GM12878 (cell line): Measurements from ENCODE around the gene PDE6B. TPM values are rescaled to one million over a fixed set of nuclear protein-coding genes. Genes with fewer than 3 reads are reported as not detected.

Source experiments
- ATAC-seq: fragments of 200-7000 bp; cut with Tn5 transposase; 3 replicates; pipeline ENCODE4 v1.9.1; 2020; ENCODE audit warnings: mild to moderate bottlenecking, moderate library complexity
- BruUV-seq: library from RNA; stranded (reverse); fragments of 400-500 nt; replicated peaks from 2 replicates; lab custom pipeline; 2021; lab: Mats Ljungman, UMichigan
- CTCF ChIA-PET: fragments of 300-600 bp; sonication (Branson Sonifier 250); formaldehyde crosslinking; extraction: SDS; loops from one replicate; lab custom pipeline; 2021; ENCODE audit warnings: inconsistent platforms; lab: Yijun Ruan, JAX
- POLR2A ChIA-PET: fragments of 350-600 bp; formaldehyde crosslinking; extraction: SDS; loops from one replicate; lab custom pipeline; 2021; ENCODE audit warnings: inconsistent platforms; lab: Charles Lee
- RAD21 ChIA-PET: fragments of 300-600 bp; sonication (Branson Sonifier 250); formaldehyde crosslinking; loops from one replicate; lab custom pipeline; 2023; ENCODE audit warnings: antibody characterized with exemption; ENCODE audit not compliant: unreplicated experiment; lab: Charles Lee
- SMC1A ChIA-PET: fragments of 300-600 bp; sonication (Branson Sonifier 250); formaldehyde crosslinking; loops from one replicate; lab custom pipeline; 2023; ENCODE audit not compliant: unreplicated experiment, uncharacterized antibody; lab: Charles Lee
- DNase-seq: peaks from one replicate; pipeline ENCODE4 v3.0.0-alpha.2; 2011; ENCODE audit warnings: low read depth, low spot score
- FAIRE-seq: peaks from 3 replicates; lab custom pipeline; 2011; peaks lifted over from hg19 to GRCh38; lab: Jason Lieb, UNC
- H2AFZ ChIP-seq: 2 replicates; pipeline ENCODE4 v1.6.0; 2011; ENCODE audit warnings: low read depth, low read length, control low read depth; ENCODE audit not compliant: control insufficient read depth
- H3K27ac ChIP-seq: 2 replicates; pipeline ENCODE4 v1.5.1; 2011; ENCODE audit warnings: control low read depth; ENCODE audit not compliant: control insufficient read depth, insufficient read depth
- H3K27me3 ChIP-seq, 2 experiments: replicated peaks in 1 of 2; 2 replicates each; pipeline versions ENCODE4 v1.6.0 to v1.6.1; 2011; ENCODE audit warnings: low read length in 1 of 2; ENCODE audit not compliant: control insufficient read depth in 2 of 2, insufficient read depth in 2 of 2
- H3K36me3 ChIP-seq, 2 experiments: 2 replicates each; pipeline ENCODE4 v1.5.1; 2011; ENCODE audit warnings: low read length in 1 of 2; ENCODE audit not compliant: control insufficient read depth in 2 of 2, insufficient read depth in 2 of 2
- H3K4me1 ChIP-seq: 2 replicates; pipeline ENCODE4 v1.6.1; 2011; ENCODE audit warnings: mild to moderate bottlenecking, low read length, moderate library complexity, mixed read lengths; ENCODE audit not compliant: control insufficient read depth, insufficient read depth
- H3K4me2 ChIP-seq: 2 replicates; pipeline ENCODE4 v1.6.0; 2011; ENCODE audit warnings: control low read depth; ENCODE audit not compliant: control insufficient read depth, insufficient read depth
- H3K4me3 ChIP-seq: fragments of 200-600 bp; sonication (generic); 2 replicates; pipeline ENCODE4 v1.5.1; 2016
- H3K79me2 ChIP-seq: 2 replicates; pipeline ENCODE4 v1.6.0; 2011; ENCODE audit warnings: low read length; ENCODE audit not compliant: control insufficient read depth, insufficient read depth
- H3K9ac ChIP-seq: 2 replicates; pipeline ENCODE4 v1.8.0; 2011; ENCODE audit warnings: low read length, control low read depth, mixed read lengths; ENCODE audit not compliant: control insufficient read depth, insufficient read depth
- H3K9me3 ChIP-seq: replicated peaks from 3 replicates; pipeline ENCODE4 v1.5.1; 2011; ENCODE audit warnings: mild to moderate bottlenecking, low read length; ENCODE audit not compliant: control insufficient read depth, insufficient read depth
- H4K20me1 ChIP-seq: 2 replicates; pipeline ENCODE4 v1.6.0; 2011; ENCODE audit not compliant: control insufficient read depth, insufficient read depth
- BCL11A ChIP-seq: IDR thresholded peaks from 2 replicates; pipeline ENCODE4 v1.6.1; 2011; ENCODE audit warnings: low read depth, low read length
- BCLAF1 ChIP-seq: fragments of 450-650 bp; IDR thresholded peaks from 2 replicates; pipeline ENCODE4 v1.6.1; 2017; ENCODE audit warnings: antibody characterized with exemption, mild to moderate bottlenecking, moderate library complexity
- CHD1 ChIP-seq: IDR thresholded peaks from 2 replicates; pipeline ENCODE4 v1.6.1; 2012; ENCODE audit warnings: low read depth, low read length, improper control_type of control experiment
- MXI1 ChIP-seq: fragments of 150-350 bp; IDR thresholded peaks from 2 replicates; pipeline ENCODE4 v1.6.1; 2011; ENCODE audit warnings: low read depth, mild to moderate bottlenecking, inconsistent platforms, low read length, improper control_type of control experiment
- PAX5 ChIP-seq: IDR thresholded peaks from 2 replicates; pipeline ENCODE4 v1.6.1; 2011; ENCODE audit warnings: low read depth, low read length, borderline replicate concordance
- PBX3 ChIP-seq: IDR thresholded peaks from 2 replicates; pipeline ENCODE4 v1.6.1; 2011; ENCODE audit warnings: mild to moderate bottlenecking, low read depth, low read length, moderate library complexity; ENCODE audit not compliant: insufficient replicate concordance
- RELB ChIP-seq: fragments of 450-650 bp; IDR thresholded peaks from 2 replicates; pipeline ENCODE4 v1.6.1; 2017; ENCODE audit warnings: low read depth, mild to moderate bottlenecking, moderate library complexity
- RFX5 ChIP-seq: IDR thresholded peaks from 2 replicates; pipeline ENCODE4 v1.6.1; 2011; ENCODE audit warnings: low read depth, low read length, improper control_type of control experiment
- RUNX3 ChIP-seq: IDR thresholded peaks from 2 replicates; pipeline ENCODE4 v1.6.1; 2012; ENCODE audit warnings: low read length, inconsistent platforms
- SMAD1 ChIP-seq: fragments of 450-650 bp; IDR thresholded peaks from 2 replicates; pipeline ENCODE4 v1.6.1; 2018; ENCODE audit warnings: mild to moderate bottlenecking, low read depth; ENCODE audit not compliant: partially characterized antibody
- TCF3 ChIP-seq: IDR thresholded peaks from 2 replicates; pipeline ENCODE4 v1.6.1; 2012; ENCODE audit warnings: low read depth, mild to moderate bottlenecking, low read length, borderline replicate concordance; ENCODE audit not compliant: insufficient read depth
- ZNF217 ChIP-seq: fragments of 450-650 bp; IDR thresholded peaks from 2 replicates; pipeline ENCODE4 v1.6.1; 2017; ENCODE audit warnings: antibody characterized with exemption, mild to moderate bottlenecking
- WGBS: methylation state at CpG from one replicate; pipeline ENCODE4 v1.1.6; 2016; ENCODE audit warnings: low lambda C conversion rate; ENCODE audit not compliant: insufficient replicate concordance, insufficient coverage; ENCODE audit errors: missing lambda C conversion rate; 5-methylcytosine and 5-hydroxymethylcytosine counted together
- in situ Hi-C: fragments of 300-500 bp; cut with MboI; formaldehyde crosslinking; loops from 9 replicates; pipeline ENCODE4 v1.14.3; 2018; ENCODE audit warnings: mixed read lengths
- intact Hi-C: fragments of 100-400 bp; cut with micrococcal nuclease; formaldehyde crosslinking; loops from one replicate; pipeline ENCODE4 v1.14.2; 2022; ENCODE audit not compliant: unreplicated experiment
- polyA plus RNA-seq, 11 experiments: library from polyadenylated mRNA; depleted of rRNA in 4 of 11; unstranded in 6 of 11; stranded (reverse) in 5 of 11; fragments of >200 nt; fragmentation: Nextera tagmentation in 4 of 11; fragmentation: Illumina TruSeq in 1 of 11; extraction: Ambion mirVana in 4 of 11; extraction: Trizol in 1 of 11; gene quantifications; 1 replicate in 1 of 11; 2 replicates in 10 of 11; pipeline versions ENCODE4 v1.2.1 to v1.2.3, GENCODE V29; 2011 to 2016; ENCODE audit warnings: inconsistent platforms in 2 of 11, missing spikeins in 2 of 11, low read depth in 1 of 11
- total RNA-seq, 4 experiments: library from RNA; depleted of rRNA in 3 of 4; stranded (reverse); fragments of >200 nt in 3 of 4; fragmentation: Illumina TruSeq in 1 of 4; extraction: Trizol in 1 of 4; gene quantifications; 2 replicates each; pipeline versions ENCODE4 v1.2.1 to v1.2.3, GENCODE V29; 2013 to 2021

The PDE6B gene
- total and polyA plus RNA-seq, 10 of the 15 experiments (the other 5 are each of a cell fraction or from before 2014, with no cell fraction given) = 2.6 to 6.4 (median 3.8) TPM

DNA sequence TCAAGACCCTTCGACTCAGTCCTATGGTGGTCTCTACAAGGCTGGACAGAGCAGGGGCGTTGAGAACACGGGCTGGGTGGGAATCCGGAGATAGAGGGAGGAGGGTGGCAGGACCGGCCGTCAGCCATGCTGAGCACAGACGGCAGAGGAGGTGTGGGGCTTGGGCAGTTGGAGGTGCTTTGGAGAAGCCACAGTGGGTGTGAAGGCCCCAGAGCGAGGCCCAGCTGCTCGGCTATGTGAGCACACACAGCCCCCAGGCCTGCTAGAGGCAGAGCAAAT, 4.2 kb downstream of the PDE6B start (continued):
- no peak for TF ChIP-seq TCF3
- no peak for TF ChIP-seq PAX5
- no peak for TF ChIP-seq RFX5

GRCh38 chr4:629915-630641, 4.7 kb downstream of the PDE6B start:
- intact Hi-C loops (no loop called here), in situ Hi-C loops (no loop called here)
- H3K9ac ChIP-seq = no peak overlapping the region
- no peaks in the 10 kb centered on the region for H3K79me2 ChIP-seq
- RAD21 ChIA-PET = no interaction called here
- CTCF ChIA-PET = no interaction called here
- H3K9me3 ChIP-seq = peaks cover 3% of the 10 kb centered on the region; the same call in 2 of the 3 replicates
- no peaks in the 10 kb centered on the region for H3K4me1 ChIP-seq
- ATAC-seq (no peak), FAIRE-seq (no peak)
- no peaks in the 10 kb centered on the region for H3K27me3 ChIP-seq
- SMC1A ChIA-PET = no interaction called here
- TF ChIP-seq RUNX3 = no peak
- TF ChIP-seq CHD1 = no peak
- no peak for TF ChIP-seq ZNF217
- TF ChIP-seq MXI1 = no peak
- TF ChIP-seq BCL11A = no peak
- TF ChIP-seq SMAD1 = no peak
- TF ChIP-seq BCLAF1 = no peak
- TF ChIP-seq RELB = no peak
- TF ChIP-seq PBX3 = no peak
- TF ChIP-seq, all 136 proteins: peak for 0
- no TSS peak for BruUV-seq
- DNase-seq = no peak
- Histone ChIP-seq H2AFZ (no peak overlapping the region), H3K4me2 (no peak overlapping the region), H3K27ac (no peak overlapping the region), H4K20me1 (no peaks in the 10 kb centered on the region), H3K4me3 (no peak overlapping the region), H3K36me3 (no peaks in the 10 kb centered on the region)
- POLR2A ChIA-PET = interaction anchor here (0.6 kb wide), 1 partner anchor 554 kb away, joined by 6 read pairs; no protein-coding TSS in a partner anchor
- 61% methylated on average over 20 of the region's 20 CpGs for WGBS
